Activated CD4-positive, alpha-beta T cell treated with anti-CD3 and anti-CD28 coated beads for 36 hours (primary cell): Measurements from ENCODE around the gene RAB7B. TPM values are rescaled to one million over a fixed set of nuclear protein-coding genes. Genes with fewer than 3 reads are reported as not detected.

ENCODE experiments used
- ATAC-seq: fragments of 200-7000 bp; cut with Tn5 transposase; one replicate; pipeline ENCODE4 v1.10.0; 2021; ENCODE audit warnings: mild to moderate bottlenecking, moderate library complexity
- CTCF ChIA-PET: fragments of 350-600 bp; sonication (Branson Sonifier 250); formaldehyde crosslinking; loops from one replicate; lab custom pipeline; 2021; ENCODE audit warnings: antibody characterized with exemption; lab: Charles Lee
- POLR2A ChIA-PET: fragments of 350-600 bp; sonication (Branson Sonifier 250); formaldehyde crosslinking; loops from one replicate; lab custom pipeline; 2021; ENCODE audit warnings: antibody characterized with exemption, inconsistent platforms; lab: Charles Lee
- DNase-seq: peaks from one replicate; pipeline ENCODE4 v3.0.0-alpha.2; 2020
- H3K27ac Mint-ChIP-seq: one replicate; pipeline ENCODE4 v1.8.0; 2021; ENCODE audit warnings: mixed read lengths
- H3K27me3 Mint-ChIP-seq: one replicate; pipeline ENCODE4 v1.8.0; 2021; ENCODE audit warnings: mixed read lengths
- H3K36me3 Mint-ChIP-seq: one replicate; pipeline ENCODE4 v1.8.0; 2021; ENCODE audit warnings: low read depth, mixed read lengths
- H3K4me1 Mint-ChIP-seq: one replicate; pipeline ENCODE4 v1.8.0; 2021; ENCODE audit warnings: mixed read lengths
- H3K4me3 Mint-ChIP-seq: one replicate; pipeline ENCODE4 v1.8.0; 2021; ENCODE audit warnings: mild to moderate bottlenecking, moderate library complexity, mixed read lengths
- H3K9me3 Mint-ChIP-seq: one replicate; pipeline ENCODE4 v1.8.0; 2021; ENCODE audit warnings: low read depth, mixed read lengths
- intact Hi-C, 2 experiments: fragments of 100-400 bp; cut with DNase I in 1 of 2; cut with micrococcal nuclease in 1 of 2; formaldehyde crosslinking; loops; one replicate each; pipeline versions ENCODE4 v1.14.2 to v1.15.1; 2022 to 2024; cut with DNase I, micrococcal nuclease
- total RNA-seq, 2 experiments: library from RNA; stranded (reverse); gene quantifications; one replicate each; pipeline ENCODE4 v1.2.3, GENCODE V29; 2021

RAB7B gene
- total RNA-seq, 2 experiments from 2014 or later: not detected

GRCh38 chr1:206021626-206022365 lies 18.6 kb upstream of the RAB7B start:
- POLR2A ChIA-PET: no interaction called here
- ATAC-seq (no peak), DNase-seq (no peak)
- Mint-ChIP-seq H3K36me3 (no peaks in the 10 kb centered on the region), H3K4me3 (no peak overlapping the region), H3K4me1 (no peaks in the 10 kb centered on the region), H3K27ac (no peak overlapping the region), H3K27me3 (peaks cover 2% of the 10 kb centered on the region), H3K9me3 (no peaks in the 10 kb centered on the region)
- intact Hi-C loops: no loop called here
- CTCF ChIA-PET: interaction anchor here (0.6 to 1.6 kb wide), 3 partner anchors 84 to 226 kb away, joined by 3 to 6 read pairs (median 5); no protein-coding TSS in a partner anchor

- ATAC-seq (no peak), DNase-seq (no peak)
- Mint-ChIP-seq H3K4me3 (no peak overlapping the region), H3K27me3 (peaks cover 2% of the 10 kb centered on the region), H3K9me3 (no peaks in the 10 kb centered on the region), H3K27ac (no peak overlapping the region), H3K36me3 (no peaks in the 10 kb centered on the region), H3K4me1 (no peaks in the 10 kb centered on the region)
- intact Hi-C loops: no loop called here
- CTCF ChIA-PET: interaction anchor here (0.6 to 1.6 kb wide), 2 partner anchors 85 to 225 kb away, joined by 5 to 6 read pairs; no protein-coding TSS in a partner anchor
- POLR2A ChIA-PET: no interaction called here
Observed at GRCh38 chr1:206021008-206021625, 17.9 kb upstream of the RAB7B start.

GRCh38 chr1:206020393-206021007 lies 17.3 kb upstream of the RAB7B start:
- DNase-seq (no peak), ATAC-seq (no peak)
- Mint-ChIP-seq H3K4me1 (no peaks in the 10 kb centered on the region), H3K27me3 (peaks cover 2% of the 10 kb centered on the region), H3K27ac (no peak overlapping the region), H3K9me3 (no peaks in the 10 kb centered on the region), H3K36me3 (no peaks in the 10 kb centered on the region), H3K4me3 (no peak overlapping the region)
- ChIA-PET CTCF (interaction anchor here (1.6 kb wide), 1 partner anchor 86 kb away, joined by 6 read pairs; no protein-coding TSS in a partner anchor), POLR2A (no interaction called here)
- intact Hi-C loops: no loop called here

- no peak overlapping the region for H3K4me3 Mint-ChIP-seq
- POLR2A ChIA-PET: no interaction called here
- intact Hi-C loops: no loop called here
Observed at GRCh38 chr1:206015071-206015470, 11.9 kb upstream of the RAB7B start.

GRCh38 chr1:206014601-206015000 lies 11.4 kb upstream of the RAB7B start:
- Mint-ChIP-seq H3K4me1 (peaks cover 20% of the 10 kb centered on the region), H3K27me3 (peaks cover 2% of the 10 kb centered on the region), H3K9me3 (no peaks in the 10 kb centered on the region), H3K4me3 (no peak overlapping the region), H3K27ac (no peak overlapping the region), H3K36me3 (no peaks in the 10 kb centered on the region)
- ChIA-PET POLR2A (no interaction called here), CTCF (interaction anchor here (1.2 to 1.5 kb wide), 2 partner anchors 30 to 37 kb away, joined by 3 to 4 read pairs; no protein-coding TSS in a partner anchor)
- intact Hi-C loops: no loop called here
- DNase-seq (no peak), ATAC-seq (no peak)

More at GRCh38 chr1:206015071-206015470, 11.9 kb upstream of the RAB7B start:
- Mint-ChIP-seq H3K4me1 (peaks cover 20% of the 10 kb centered on the region), H3K36me3 (no peaks in the 10 kb centered on the region), H3K9me3 (no peaks in the 10 kb centered on the region), H3K27me3 (peaks cover 2% of the 10 kb centered on the region), H3K27ac (no peak overlapping the region)
- DNase-seq (no peak), ATAC-seq (no peak)
- CTCF ChIA-PET: interaction anchor here (1.2 to 1.5 kb wide), 3 partner anchors 16 to 37 kb away, joined by 3 to 4 read pairs (median 3); no protein-coding TSS in a partner anchor

- ChIA-PET CTCF (interaction anchor here (0.8 kb wide), 1 partner anchor 26 kb away, joined by 3 read pairs; no protein-coding TSS in a partner anchor), POLR2A (interaction anchor here (0.6 kb wide), 1 partner anchor 261 kb away, joined by 3 read pairs; no protein-coding TSS in a partner anchor)
- H3K27ac Mint-ChIP-seq: no peak overlapping the region
- no peak overlapping the region for H3K4me3 Mint-ChIP-seq
- no peaks in the 10 kb centered on the region for H3K27me3 Mint-ChIP-seq
- intact Hi-C loops: no loop called here
- H3K36me3 Mint-ChIP-seq: no peaks in the 10 kb centered on the region
- DNase-seq (no peak), ATAC-seq (no peak)
- no peaks in the 10 kb centered on the region for H3K9me3 Mint-ChIP-seq
- peaks cover 20% of the 10 kb centered on the region for H3K4me1 Mint-ChIP-seq
Observed at GRCh38 chr1:206013026-206013795, 10.0 kb upstream of the RAB7B start.

- ChIA-PET CTCF (interaction anchor here (0.7 to 1.3 kb wide), 3 partner anchors 35 to 460 kb away, joined by 3 to 5 read pairs (median 4); no protein-coding TSS in a partner anchor), POLR2A (no interaction called here)
- Mint-ChIP-seq H3K4me3 (no peak overlapping the region), H3K9me3 (no peaks in the 10 kb centered on the region), H3K4me1 (peaks cover 20% of the 10 kb centered on the region), H3K27ac (no peak overlapping the region), H3K27me3 (no peaks in the 10 kb centered on the region), H3K36me3 (no peaks in the 10 kb centered on the region)
- intact Hi-C loops: no loop called here
- ATAC-seq (peak; percentile 85), DNase-seq (peak; percentile 39)
Observed at GRCh38 chr1:206012086-206012859, 9.1 kb upstream of the RAB7B start.

- ChIA-PET POLR2A (no interaction called here), CTCF (interaction anchor here (1.3 kb wide), 1 partner anchor 34 kb away, joined by 5 read pairs; no protein-coding TSS in a partner anchor)
- Mint-ChIP-seq H3K27ac (no peak overlapping the region), H3K36me3 (no peaks in the 10 kb centered on the region), H3K4me3 (no peak overlapping the region), H3K4me1 (peaks cover 20% of the 10 kb centered on the region), H3K27me3 (peaks cover 3% of the 10 kb centered on the region), H3K9me3 (no peaks in the 10 kb centered on the region)
- DNase-seq: peak; percentile 45
- intact Hi-C loops: no loop called here
- ATAC-seq: peak; percentile 36
Observed at GRCh38 chr1:206011057-206011456, 7.9 kb upstream of the RAB7B start.

- H3K27ac Mint-ChIP-seq: no peak overlapping the region
- ATAC-seq (no peak), DNase-seq (no peak)
- H3K36me3 Mint-ChIP-seq: no peaks in the 10 kb centered on the region
- H3K27me3 Mint-ChIP-seq: peaks cover 5% of the 10 kb centered on the region
- intact Hi-C loops: no loop called here
- no peaks in the 10 kb centered on the region for H3K9me3 Mint-ChIP-seq
- ChIA-PET CTCF (no interaction called here), POLR2A (no interaction called here)
- H3K4me3 Mint-ChIP-seq: no peak overlapping the region
- peaks cover 20% of the 10 kb centered on the region for H3K4me1 Mint-ChIP-seq
Observed at GRCh38 chr1:206010060-206010459, 6.9 kb upstream of the RAB7B start.

GRCh38 chr1:206006946-206007345 lies 3.8 kb upstream of the RAB7B start:
- H3K4me1 Mint-ChIP-seq: peaks cover 32% of the 10 kb centered on the region
- no peak overlapping the region for H3K27ac Mint-ChIP-seq
- DNase-seq (no peak), ATAC-seq (no peak)
- ChIA-PET POLR2A (no interaction called here), CTCF (interaction anchor here (0.9 kb wide), 1 partner anchor 23 kb away, joined by 4 read pairs; no protein-coding TSS in a partner anchor)
- H3K4me3 Mint-ChIP-seq: no peak overlapping the region
- intact Hi-C loops: no loop called here
- H3K9me3 Mint-ChIP-seq: no peaks in the 10 kb centered on the region
- peaks cover 12% of the 10 kb centered on the region for H3K27me3 Mint-ChIP-seq
- H3K36me3 Mint-ChIP-seq: no peaks in the 10 kb centered on the region
